ENCODE data around the gene TMEM38B.

Gene TMEM38B

DNA sequence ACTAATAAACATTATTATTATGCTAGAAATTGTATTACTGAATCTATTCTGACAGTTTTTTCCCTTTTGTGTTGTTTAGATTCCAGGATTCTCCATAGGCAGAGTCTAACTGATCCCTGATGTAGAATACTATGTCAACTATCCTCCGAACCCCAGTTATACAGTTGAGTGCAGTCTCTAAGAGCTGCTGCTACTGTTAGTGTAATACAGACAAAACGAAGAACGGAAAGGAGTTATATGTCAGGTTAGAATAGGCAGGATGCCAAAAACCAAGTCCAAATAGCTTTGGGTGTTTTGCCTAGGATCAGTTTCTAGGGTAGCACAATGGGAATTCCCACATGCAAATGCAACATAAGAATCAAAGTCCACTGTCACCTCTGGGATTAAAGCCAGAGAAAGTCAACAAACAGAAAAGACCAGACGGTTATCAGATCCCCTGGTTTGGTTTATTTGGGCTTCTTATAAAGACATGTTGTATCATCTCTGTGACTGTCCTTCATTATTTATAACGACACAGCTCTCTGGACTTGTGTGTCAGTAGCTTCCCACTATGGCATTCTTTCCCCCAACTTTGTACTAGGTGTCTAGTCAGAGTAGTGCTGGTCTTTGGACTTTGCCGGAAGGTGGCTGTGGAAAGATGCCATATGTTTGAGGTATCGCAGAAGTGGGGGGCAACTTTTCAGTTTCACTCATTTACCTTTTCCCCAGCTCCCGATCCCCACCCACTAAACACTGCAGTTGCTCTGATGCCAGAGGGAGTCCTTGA lies 14.9 kb upstream of the TMEM38B start:
- TF ChIP-seq, protein P1, sequence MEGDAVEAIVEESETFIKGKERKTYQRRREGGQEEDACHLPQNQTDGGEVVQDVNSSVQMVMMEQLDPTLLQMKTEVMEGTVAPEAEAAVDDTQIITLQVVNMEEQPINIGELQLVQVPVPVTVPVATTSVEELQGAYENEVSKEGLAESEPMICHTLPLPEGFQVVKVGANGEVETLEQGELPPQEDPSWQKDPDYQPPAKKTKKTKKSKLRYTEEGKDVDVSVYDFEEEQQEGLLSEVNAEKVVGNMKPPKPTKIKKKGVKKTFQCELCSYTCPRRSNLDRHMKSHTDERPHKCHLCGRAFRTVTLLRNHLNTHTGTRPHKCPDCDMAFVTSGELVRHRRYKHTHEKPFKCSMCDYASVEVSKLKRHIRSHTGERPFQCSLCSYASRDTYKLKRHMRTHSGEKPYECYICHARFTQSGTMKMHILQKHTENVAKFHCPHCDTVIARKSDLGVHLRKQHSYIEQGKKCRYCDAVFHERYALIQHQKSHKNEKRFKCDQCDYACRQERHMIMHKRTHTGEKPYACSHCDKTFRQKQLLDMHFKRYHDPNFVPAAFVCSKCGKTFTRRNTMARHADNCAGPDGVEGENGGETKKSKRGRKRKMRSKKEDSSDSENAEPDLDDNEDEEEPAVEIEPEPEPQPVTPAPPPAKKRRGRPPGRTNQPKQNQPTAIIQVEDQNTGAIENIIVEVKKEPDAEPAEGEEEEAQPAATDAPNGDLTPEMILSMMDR (IDR thresholded peaks at IDR 0.05; ENCODE audit: borderline replicate concordance, control extremely low read depth, extremely low read depth, insufficient read depth, missing control alignments) = no peak
- DNase-seq (ENCODE audit: low spot score) = no peak
- in situ Hi-C loops (cut with MboI; ENCODE audit: low sequenced_read_pairs, unreplicated experiment) = no loop called here

DNA sequence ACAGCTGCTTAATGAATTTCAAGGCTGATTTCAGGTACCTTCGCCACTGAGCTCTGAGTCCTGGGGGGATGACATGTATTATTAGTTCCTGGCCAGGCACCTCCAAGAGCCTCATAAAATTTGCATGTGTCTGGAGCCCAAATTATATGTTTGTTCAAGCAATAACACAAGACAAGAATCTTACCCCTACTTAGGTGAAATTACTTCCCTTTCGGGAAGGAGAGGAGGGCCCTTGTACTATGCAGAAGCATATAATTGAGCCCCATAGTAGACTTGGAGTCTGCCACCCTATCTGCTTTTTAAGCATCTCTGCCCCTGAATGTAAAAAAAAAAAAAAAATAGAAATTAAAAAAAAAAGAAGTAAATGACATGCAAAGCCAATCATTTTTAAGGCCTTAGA lies 13.0 kb upstream of the TMEM38B start:
- in situ Hi-C loops (cut with MboI; ENCODE audit: low sequenced_read_pairs, unreplicated experiment) = no loop called here
- TF ChIP-seq, protein P1 (IDR thresholded peaks at IDR 0.05; ENCODE audit: borderline replicate concordance, control extremely low read depth, extremely low read depth, insufficient read depth, missing control alignments) = no peak
- no peak for DNase-seq (ENCODE audit: low spot score)

DNA sequence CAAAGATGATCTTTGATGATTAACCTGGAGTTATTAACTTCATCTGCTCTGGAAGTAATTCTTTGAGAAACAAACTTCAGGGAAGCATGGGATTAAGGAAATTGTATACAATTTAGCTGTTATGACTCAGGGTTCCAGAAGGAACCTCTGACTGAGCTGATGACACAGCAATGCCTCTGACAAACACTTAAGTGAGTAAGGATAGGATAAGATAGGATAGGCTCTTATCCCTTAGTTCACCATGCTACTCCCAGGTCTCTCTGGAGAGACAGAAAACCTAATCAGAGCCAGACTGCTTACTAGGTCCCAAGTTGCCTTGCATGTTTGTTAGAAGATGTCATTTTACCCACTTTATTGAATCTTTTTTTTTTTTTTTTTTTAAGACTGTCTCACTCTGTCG lies 12.6 kb upstream of the TMEM38B start:
- TF ChIP-seq, protein P1 (IDR thresholded peaks at IDR 0.05; ENCODE audit: borderline replicate concordance, control extremely low read depth, extremely low read depth, insufficient read depth, missing control alignments) = no peak
- in situ Hi-C loops (cut with MboI; ENCODE audit: low sequenced_read_pairs, unreplicated experiment) = no loop called here
- DNase-seq (ENCODE audit: low spot score) = no peak

DNA sequence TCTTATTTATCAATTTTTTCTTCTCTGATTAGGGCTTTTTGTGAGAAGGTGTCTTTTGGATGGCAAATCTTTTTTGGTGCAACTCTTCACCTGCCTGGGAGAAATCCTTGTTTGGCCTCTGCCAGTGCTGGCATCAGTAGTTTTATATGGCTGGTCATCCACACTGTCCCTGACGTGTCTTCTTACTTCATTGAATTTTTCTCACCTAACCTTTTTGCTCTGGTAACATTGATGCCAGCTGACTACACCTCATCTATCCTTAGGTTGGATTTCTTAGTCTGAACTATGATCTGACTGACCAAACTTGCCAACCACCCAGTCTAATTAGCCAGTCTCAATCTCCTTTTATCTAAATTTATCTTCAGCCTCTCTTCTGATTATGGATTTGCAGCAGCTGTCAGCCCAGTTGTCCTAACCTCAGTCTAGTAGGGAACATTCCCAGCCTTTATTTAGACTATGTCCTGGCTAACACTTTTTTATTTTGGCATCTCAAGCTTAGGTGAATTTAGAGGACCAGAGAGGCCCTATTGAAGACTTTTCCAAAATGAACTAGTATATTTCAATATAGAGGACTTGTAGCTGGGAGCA lies 10.6 kb upstream of the TMEM38B start:
- no peak for DNase-seq (ENCODE audit: low spot score)
- in situ Hi-C loops (cut with MboI; ENCODE audit: low sequenced_read_pairs, unreplicated experiment) = no loop called here
- TF ChIP-seq, protein P1 (IDR thresholded peaks at IDR 0.05; ENCODE audit: borderline replicate concordance, control extremely low read depth, extremely low read depth, insufficient read depth, missing control alignments) = no peak

DNA sequence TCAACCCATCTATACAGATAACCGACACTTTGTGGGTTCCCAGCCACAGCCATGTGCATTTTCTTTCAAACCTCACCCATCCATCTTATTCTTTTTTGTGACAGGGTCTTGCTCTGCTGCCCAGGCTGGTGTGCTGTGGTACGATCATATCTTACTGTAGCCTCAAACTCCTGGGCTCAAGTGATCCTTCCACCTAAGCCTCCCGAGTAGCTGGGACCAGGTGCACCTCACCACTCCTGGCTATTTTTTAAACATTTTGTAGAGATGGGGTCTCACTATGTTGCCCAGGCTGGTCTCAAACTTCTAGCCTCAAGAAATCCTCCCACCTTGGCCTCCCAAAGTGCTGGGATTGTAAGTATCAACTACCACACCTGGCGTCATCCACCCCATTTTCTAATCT lies 7.4 kb upstream of the TMEM38B start:
- TF ChIP-seq, protein P1 (IDR thresholded peaks at IDR 0.05; ENCODE audit: borderline replicate concordance, control extremely low read depth, extremely low read depth, insufficient read depth, missing control alignments) = no peak
- in situ Hi-C loops (cut with MboI; ENCODE audit: low sequenced_read_pairs, unreplicated experiment) = no loop called here
- no peak for DNase-seq (ENCODE audit: low spot score)

DNA sequence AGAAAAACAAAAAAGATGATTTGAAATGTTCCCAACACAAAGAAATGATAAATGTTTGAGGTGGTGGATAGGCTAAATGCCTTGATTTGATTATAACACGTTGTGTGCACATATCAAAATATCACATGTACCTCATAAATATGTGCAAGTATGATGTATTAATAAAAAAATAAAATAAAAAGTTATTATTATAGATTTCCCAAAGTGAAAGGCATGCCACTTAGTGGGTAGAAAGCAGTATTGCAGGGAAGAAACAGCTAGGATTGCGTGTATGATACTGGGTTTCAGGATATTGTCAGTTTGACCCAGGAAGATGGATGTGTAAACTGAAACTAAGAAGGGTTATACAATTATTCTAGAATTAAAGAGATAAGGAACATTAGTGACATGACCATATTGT lies 3.6 kb upstream of the TMEM38B start:
- DNase-seq (ENCODE audit: low spot score) = no peak
- in situ Hi-C loops (cut with MboI; ENCODE audit: low sequenced_read_pairs, unreplicated experiment) = no loop called here
- TF ChIP-seq, protein P1 (IDR thresholded peaks at IDR 0.05; ENCODE audit: borderline replicate concordance, control extremely low read depth, extremely low read depth, insufficient read depth, missing control alignments) = no peak

Data from GM13976 (cell line).